Measurements from ENCODE around the gene VWA5B1.
A peak's percentile ranks its signal among the peaks of the same experiment; 100 is the strongest.

VWA5B1 gene

GRCh38 chr1:20323613-20323920 is 32.9 kb downstream of the VWA5B1 start:
- DNase-seq (ENCODE audit: low spot score), result no peak

- no peak for DNase-seq (ENCODE audit: low spot score)
Measured at GRCh38 chr1:20324704-20325406, 34.2 kb downstream of the VWA5B1 start.

DNA sequence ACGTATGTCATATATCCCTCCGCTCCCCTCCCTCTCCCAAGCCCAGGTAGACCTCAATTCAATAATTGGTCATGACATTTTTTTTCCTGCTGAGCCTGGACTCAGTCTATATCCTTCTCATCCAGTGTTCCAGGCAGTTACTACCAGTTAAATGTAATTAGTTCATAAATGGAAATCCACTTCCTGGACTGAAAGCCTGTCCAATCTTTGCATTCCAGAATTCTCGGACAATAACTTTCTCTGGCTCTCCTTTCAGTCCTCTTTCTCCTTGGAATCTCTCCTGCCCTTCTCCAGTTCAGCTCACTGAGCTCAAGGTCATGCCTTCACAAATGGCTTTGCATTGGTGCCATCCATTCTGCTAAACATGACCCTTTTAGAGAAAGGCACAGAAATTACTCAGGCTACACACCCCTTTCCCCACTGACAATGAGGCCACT is 34.8 kb downstream of the VWA5B1 start:
- no peak for DNase-seq (ENCODE audit: low spot score)

DNA sequence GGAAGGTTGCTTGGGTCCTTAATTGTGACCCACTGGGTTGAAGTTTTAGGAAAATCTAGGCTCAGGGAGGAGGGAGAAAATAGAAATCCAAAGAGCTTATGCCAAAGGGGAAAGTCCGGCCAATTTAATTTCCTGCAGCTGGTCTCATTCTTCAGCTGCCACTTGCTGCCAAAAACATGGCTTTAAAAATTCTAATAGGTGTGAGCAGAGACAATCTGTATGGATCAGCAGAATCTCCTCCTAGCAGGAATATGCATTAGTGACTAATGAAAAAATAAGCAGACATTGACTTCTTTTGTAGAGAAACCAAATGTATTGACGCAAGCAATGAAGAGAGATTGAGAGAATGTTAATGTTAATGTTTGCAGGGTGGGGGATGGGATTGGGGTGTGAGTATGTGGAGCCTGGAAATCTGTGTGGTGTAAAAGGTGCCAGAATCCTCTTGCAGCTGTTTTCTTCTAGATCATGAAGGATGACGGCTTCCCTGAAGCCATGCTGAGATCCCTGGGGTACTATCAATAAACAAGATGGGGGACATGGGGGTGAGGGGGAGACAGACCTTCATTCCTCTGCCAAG is 35.3 kb downstream of the VWA5B1 start:
- DNase-seq (ENCODE audit: low spot score), result no peak

DNA sequence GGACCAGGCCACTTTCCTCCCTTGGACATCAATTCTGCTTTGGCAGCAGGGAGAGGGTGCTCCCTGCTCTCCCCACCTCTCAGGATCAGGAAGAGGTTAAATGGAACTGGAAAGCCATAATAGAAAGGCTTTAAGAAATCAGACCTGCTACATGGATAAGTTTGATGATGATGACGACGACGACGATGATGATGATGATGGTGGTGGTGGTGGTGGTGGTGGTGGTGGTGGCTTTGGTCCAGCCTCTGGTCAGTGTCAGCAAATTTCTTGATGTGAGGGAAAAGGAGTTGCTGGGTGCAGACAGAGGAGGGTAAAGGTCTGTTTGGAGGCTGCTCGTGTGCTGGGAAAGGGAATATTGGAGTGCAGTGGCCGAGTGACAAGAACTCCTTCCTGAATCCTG is 36.8 kb downstream of the VWA5B1 start:
- no peak for DNase-seq (ENCODE audit: low spot score)

DNA sequence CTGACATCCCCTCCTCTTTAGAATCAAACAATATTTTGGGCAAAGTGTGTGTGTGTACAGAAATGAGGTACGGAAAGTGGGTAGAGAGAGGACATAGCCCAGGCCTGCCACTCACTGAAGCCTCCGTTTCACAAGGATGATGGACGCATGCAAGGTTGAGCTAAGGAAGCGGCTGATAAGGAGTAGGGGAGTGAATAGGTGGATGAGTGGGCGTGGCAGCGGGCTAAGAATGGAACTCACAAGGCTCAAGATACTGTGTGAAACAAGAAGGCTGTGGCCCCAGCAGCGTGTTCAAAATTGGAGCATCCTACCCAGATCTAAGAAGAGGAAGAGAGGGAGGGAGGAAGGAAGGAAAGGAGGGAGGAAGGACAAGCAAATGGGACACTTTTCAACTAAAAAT is 37.5 kb downstream of the VWA5B1 start:
- DNase-seq (ENCODE audit: low spot score), result no peak

GRCh38 chr1:20329793-20330542 is 39.3 kb downstream of the VWA5B1 start:
- no peak for DNase-seq (ENCODE audit: low spot score)

DNA sequence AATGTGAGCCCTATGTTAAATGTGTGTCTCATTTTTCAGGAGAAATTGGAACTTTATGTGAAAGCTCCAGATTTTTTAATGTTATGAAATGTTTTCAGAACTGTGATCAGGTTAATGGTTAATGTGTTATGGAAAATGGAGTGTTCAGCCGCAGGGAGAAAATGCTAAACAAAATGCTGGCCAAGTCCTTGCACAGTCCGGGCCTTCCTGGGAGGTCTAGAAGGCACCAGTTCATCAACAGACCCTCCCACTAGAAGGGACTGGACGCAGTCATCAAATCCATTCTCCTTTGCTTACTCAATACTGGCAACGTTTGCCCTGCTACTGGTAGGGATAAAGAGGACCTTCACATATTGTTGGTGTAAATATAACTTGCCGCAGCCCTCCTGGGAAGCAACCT is 43.4 kb downstream of the VWA5B1 start:
- DNase-seq (ENCODE audit: low spot score), result no peak

DNA sequence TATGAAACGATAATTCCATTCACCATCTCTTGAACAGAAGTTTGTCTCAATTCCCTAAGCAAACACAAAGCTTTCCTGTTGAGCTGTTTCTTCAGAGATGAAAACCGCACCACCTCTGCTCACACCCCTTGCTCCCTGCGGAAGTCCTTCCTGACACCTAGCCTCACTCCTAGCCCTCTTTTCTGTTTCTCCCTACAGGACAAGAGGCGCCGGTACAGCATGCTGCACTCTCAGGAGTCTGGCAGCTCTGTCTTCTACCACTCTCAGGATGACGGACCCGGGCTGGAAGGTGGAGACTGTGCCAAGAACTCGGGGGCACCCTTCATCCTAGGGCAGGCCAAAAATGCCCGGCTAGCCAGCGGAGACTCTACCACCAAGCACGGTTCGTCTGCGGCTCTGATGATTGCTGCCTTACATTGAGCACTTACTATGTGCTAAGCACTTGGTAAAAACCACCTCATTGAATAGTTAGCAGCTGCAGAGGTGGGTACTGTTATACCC is 45.5 kb downstream of the VWA5B1 start:
- no peak for DNase-seq (ENCODE audit: low spot score)

DNA sequence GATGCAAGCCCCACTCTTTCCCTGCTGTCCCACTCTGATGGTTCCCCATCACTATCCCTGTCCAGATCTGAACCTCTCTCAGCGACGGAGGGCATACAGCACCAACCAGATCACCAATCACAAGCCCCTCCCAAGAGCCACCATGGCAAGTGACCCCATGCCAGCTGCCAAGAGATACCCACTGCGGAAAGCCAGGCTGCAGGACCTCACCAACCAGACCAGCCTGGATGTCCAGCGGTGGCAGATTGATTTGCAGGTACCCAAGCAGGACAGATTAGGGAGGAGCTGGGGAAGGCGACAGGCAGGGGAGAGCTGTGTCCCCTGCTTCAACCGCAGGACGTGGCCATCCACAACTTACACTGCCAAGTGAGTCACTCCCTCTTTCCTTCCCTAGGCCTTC is 46.9 kb downstream of the VWA5B1 start:
- DNase-seq (ENCODE audit: low spot score), result no peak

DNA sequence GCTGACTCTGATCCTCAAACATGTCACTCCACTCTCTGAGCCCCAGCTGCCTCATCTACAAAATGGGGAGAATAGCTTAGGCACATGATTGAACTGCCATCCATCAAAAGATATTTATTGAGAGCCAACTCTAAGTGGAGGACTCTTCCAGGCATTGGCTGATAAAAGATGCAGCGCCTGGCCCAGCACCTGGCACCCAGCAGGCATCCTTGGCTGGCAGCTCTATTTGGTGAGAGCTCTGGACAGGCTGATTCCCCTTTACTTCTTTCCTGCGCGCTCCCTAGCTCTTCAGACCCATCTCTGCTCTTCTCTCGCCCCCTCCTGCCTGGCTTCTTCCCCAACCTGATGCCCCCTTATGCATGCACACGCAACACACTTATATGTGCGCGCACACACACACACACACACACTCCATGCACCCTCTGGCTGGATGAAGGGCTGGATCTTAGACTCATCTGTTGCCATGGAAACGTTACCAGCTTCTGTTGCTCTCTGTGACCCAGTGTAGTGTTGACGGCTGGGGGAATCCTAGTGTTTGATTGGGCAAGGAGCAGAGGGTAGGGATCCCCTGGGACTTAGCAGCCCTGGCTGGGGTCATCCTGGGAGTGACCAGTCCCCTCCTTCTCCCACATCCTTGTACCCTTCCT is 49.3 kb downstream of the VWA5B1 start:
- DNase-seq (ENCODE audit: low spot score), result no peak

- DNase-seq (ENCODE audit: low spot score), result no peak
Measured at GRCh38 chr1:20342294-20343148, 51.8 kb downstream of the VWA5B1 start.

DNA sequence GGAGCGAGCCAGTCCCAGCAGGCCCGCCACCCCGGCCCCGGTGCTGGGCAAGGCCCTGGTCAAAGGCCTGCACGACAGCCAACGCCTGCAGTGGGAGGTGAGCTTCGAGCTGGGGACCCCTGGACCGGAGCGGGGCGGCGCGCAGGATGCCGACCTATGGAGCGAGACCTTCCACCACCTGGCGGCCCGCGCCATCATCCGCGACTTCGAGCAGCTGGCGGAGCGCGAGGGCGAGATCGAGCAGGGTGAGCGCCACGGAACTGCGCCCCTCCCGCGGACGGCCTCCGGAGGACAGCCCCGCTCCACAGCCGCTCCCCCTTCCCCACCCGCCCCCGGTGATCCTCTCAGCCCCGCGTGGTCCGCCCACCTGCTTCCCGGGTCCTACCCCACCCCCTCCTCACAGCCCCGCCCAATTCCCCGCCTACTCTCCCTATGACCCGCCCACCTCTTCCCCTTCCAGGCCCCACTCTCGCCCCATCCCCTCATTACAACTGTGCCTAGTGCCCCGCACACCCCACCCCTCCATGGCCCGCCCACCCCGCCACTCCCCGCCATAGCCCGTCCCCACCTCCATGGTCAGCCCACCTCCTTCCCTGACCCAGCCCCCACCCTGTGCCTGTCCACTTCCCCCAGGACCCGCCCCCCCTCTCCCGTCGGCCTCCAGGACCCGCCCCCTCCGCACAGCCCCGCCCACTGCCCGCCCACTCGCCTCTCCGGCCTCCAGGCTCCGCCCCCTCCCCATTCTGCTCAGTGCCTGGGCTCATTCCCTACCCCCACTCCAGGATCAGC is 52.7 kb downstream of the VWA5B1 start:
- peak; percentile 81 for DNase-seq (ENCODE audit: low spot score)

DNA sequence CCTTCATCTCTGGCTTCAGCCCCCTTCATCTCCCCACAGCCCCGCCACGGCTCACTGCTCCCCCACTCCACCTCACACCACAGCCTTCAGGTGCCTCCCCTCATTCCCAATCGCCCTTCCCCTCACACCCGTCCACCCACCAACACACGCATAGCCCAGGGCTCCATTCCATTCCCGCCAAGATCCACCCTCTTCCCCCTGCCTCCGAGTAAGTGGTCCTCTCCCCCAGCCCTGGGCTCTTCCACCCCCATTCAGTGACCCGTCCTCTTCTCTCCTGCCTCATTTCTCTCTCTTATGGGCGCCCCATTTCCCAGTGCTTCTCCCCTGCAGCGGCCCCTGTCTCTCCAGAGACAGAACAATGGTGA is 53.2 kb downstream of the VWA5B1 start:
- no peak for DNase-seq (ENCODE audit: low spot score)

DNA sequence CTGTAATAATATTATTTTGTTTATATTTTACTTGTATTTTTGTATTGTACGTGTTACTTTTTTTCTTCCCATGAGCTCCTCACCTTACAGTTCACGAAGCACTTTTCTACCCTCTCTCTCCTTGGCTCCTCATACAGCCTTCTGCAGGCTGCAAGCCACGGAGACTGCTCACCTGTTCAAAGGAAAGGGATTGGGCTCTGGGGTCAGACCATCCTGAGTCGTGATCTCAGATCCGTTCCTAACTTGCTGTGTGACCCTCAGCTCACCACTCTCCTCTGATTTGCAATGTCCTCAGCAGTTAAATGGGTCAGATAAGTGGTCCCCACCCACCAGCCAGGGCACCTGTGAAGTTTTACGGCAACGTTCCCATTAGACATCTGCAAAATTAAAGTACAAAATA is 54.1 kb downstream of the VWA5B1 start:
- DNase-seq (ENCODE audit: low spot score), result no peak

DNA sequence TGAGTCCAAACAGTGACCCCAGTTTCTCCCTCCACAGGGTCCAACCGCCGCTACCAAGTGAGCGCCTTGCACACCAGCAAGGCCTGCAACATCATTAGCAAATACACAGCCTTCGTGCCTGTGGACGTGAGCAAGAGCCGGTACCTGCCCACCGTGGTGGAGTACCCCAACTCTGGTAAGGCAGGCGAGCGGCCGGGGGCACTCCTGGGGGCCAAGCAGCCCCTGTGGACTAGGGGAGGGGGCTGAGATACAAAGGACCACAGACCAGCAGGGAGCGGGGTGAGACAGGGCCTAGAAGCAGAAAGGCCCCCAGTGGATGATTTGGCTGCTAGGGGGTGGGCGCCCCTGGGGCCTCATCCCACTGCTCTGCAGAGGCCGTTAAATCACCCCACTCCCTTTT is 54.7 kb downstream of the VWA5B1 start:
- no peak for DNase-seq (ENCODE audit: low spot score)

DNA sequence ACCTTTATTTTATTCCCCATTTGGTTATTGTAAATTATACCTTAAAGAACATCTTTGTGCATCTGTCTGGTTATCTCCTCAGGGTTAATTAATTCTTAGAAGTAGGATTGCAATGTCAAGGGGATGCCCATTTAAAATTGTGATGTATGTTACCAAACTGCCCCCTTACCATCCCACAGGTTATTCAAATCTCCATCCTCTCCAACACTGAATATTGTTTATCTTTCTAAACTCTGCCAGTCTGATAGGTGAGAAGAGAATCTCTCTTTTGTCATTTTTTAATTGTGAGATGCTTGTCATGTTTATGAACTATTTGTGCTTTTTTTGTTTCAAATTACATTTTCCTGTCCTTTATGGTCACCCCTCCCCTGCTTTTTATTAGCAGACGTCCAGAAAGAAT is 55.8 kb downstream of the VWA5B1 start:
- no peak for DNase-seq (ENCODE audit: low spot score)

DNA sequence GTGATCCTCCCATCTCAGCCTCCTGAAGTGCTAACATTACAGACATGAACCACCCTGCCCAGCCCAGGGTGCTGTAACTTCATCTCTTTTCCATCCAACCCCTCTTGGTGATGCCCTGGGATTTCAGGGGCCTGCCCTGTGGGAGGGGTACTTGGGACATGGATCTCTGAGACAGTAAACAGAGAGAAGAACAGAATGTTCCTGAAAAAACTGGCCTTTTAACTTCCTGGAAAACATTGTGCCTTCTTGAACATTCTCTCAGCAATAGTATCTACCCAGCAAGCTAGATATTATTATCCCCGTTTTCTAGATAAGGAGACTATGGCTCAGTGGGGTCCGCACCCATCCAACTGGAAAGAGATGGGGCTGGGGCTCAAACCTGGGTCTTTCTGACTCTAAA is 57.0 kb downstream of the VWA5B1 start:
- DNase-seq (ENCODE audit: low spot score), result no peak

- no peak for DNase-seq (ENCODE audit: low spot score)
Measured at GRCh38 chr1:20348326-20348915, 57.7 kb downstream of the VWA5B1 start.

DNA sequence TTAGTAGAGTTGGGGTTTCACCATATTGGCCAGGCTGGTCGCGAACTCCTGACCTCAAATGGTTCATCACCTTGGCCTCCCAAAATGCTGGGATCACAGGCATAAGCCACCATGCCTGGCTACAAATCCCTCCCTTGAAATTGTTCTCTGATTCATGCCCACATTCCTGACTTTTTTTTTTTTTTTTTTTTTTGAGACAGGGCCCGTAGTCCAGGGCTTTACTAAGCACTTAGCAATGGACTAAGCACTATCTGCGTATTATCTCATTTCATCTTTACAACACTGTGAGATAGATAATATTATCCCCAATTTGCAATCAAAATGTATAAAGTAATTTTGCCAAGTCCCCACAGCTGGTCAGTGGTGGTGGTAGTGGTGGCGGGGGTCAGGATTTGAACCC is 58.9 kb downstream of the VWA5B1 start:
- DNase-seq (ENCODE audit: low spot score), result no peak

DNA sequence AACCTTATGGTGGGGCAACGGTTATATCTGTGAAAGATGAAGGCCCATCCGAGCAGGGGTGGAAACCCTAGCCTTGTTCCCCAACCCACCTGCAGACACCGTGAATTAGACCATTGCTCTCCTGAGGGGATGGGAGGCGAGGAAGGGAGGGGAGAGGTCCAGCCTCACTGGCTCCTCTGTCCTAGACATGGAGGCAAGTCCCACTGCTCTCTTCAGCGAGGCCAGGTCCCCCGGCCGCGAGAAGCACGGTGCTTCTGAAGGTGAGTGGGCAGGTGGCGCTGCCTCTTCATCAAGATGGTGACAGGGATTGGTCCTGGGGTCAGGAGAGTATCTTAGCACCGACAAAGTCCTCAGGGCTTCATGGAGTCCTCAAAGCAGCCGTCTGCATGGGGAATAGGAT is 59.3 kb downstream of the VWA5B1 start:
- DNase-seq (ENCODE audit: low spot score), result no peak
